GM12892 (cell line): ENCODE measurements around the gene DDX25.
"Not testable (repeated sequence)": the region's sequence is repeated elsewhere in the genome, so short reads cannot be mapped to it uniquely, and the experiment has no call there.

Source experiments
- DNase-seq: peaks from one replicate; pipeline ENCODE4 v3.0.0; 2011; ENCODE audit not compliant: insufficient read length
- FAIRE-seq: peaks from 2 replicates; lab custom pipeline; 2011; peaks lifted over from hg19 to GRCh38; lab: Jason Lieb, UNC
- POLR2A ChIP-seq: IDR thresholded peaks from 2 replicates; pipeline ENCODE4 v1.6.1; 2011; ENCODE audit warnings: low read depth, low read length, control low read depth
- POLR2AphosphoS5 ChIP-seq: IDR thresholded peaks from 2 replicates; pipeline ENCODE4 v1.6.1; 2011; ENCODE audit warnings: low read depth, low read length, control low read depth
- TAF1 ChIP-seq: IDR thresholded peaks from 2 replicates; pipeline ENCODE4 v1.6.1; 2011; ENCODE audit warnings: low read depth, mild to moderate bottlenecking, control low read depth, low read length, borderline replicate concordance

Gene DDX25

DNA sequence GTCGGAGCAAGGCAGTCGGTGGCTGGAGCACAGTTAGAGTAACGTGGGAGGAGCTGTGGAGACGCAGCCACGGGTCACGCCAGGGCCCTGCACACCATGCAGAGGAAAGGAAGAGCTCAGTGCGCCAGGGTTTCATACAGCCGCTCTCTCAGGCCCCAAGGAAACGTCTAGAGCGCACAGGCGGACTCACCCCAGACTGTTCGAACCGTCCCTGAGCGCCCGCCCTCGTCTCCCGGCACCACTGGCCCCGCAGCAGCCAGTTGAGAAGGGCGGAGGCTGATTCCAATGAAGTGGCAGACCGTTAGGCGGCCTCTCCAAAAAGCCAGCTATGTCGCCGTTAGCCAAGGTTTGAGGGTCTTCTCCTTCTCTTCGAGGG lies 17.3 kb upstream of the DDX25 start:
- TF ChIP-seq TAF1 (no peak), POLR2A (0 out of 2 replicates have a peak, but pooled peaks have one; percentile 34)
- DNase-seq (peak; percentile 39), FAIRE-seq (no peak)

- peak; percentile 100 for FAIRE-seq
- peak; percentile 90 for DNase-seq
- TF ChIP-seq POLR2AphosphoS5: peak; percentile 50; the same call in 1 of the 2 replicates
- TF ChIP-seq POLR2A: peak; percentile 75; the same call in 1 of the 2 replicates
- no peak; the same call in 1 of the 2 replicates for TF ChIP-seq TAF1
Measured at GRCh38 chr11:125887373-125888324, 16.7 kb upstream of the DDX25 start, which contains the start of gene HYLS1. TSS of gene HYLS1 (plus strand) at chr11:125887668. CDS start at chr11:125899369, 11,701 bp downstream.

DNA sequence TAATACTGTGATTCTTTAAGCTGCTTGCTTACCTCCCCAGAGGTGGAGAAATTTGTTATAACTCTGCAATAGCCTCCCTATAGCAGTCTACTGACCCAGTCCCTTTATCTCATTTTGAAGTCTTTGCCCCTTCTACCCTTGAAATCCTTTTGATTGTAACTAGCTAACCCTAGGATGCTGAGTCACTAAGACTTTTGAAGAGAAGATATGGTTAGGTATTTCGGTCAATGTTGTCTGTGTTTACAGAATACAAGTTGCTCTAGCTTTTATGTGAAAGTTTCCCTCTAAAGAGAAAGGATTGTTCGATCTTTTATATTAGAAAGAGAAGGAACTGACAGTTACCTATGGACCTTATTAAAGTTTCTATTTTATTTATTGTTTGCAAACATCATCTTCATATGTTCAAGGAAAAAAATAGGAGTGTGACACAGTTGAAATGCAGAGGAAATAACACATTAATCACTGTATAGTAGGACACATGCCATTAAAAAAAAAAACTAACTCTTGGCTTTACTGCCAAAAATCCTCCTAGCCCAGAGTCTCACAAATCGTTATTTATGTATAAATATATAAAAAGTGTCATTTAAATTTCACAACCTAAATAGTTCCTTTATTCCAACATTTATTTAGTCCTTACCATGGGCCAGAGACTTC lies 13.7 kb upstream of the DDX25 start:
- FAIRE-seq (no peak), DNase-seq (no peak)
- TF ChIP-seq POLR2AphosphoS5 (no peak), TAF1 (no peak), POLR2A (no peak)

DNA sequence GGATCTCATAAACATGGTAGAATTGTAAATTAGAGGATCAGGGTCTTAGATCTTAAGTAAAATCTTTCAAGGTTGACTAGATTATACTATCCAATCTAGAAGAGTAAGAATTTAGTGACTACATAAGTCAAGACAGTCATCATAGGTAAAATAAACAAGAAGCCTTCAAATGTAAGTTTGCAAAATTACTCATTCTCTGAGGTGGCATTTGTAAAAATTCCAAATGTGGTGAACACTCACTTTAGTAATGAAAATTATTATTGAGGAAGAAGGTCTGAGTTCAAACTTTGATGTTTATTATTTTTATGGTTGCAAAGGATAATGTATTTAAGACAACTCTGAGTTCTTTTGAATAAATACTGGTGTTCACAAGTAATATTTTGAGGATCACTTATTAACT lies 12.2 kb upstream of the DDX25 start:
- no peak for FAIRE-seq
- no peak for TF ChIP-seq TAF1
- TF ChIP-seq POLR2AphosphoS5: no peak
- TF ChIP-seq POLR2A: no peak
- no peak for DNase-seq

DNA sequence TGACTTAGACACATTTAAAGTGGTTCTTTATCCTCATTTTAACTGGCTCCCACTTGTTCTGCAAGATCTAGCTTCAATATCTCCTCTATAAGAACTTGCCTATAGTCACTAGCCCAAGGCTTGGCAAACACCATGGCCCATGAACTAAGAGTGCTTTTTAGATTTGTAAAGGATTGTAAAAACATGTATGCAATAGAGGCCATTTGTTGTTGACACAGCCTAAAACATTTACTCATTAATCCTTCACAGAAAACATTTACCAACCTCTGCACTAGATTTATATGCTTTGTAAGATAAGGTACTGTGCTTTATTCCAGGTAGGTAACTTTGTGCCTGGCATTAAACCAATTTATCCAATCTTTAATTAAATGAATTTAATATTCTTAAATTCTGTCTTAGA lies 11.3 kb upstream of the DDX25 start:
- DNase-seq (no peak), FAIRE-seq (no peak)
- TF ChIP-seq POLR2AphosphoS5: no peak
- TF ChIP-seq TAF1: no peak
- no peak for TF ChIP-seq POLR2A

DNA sequence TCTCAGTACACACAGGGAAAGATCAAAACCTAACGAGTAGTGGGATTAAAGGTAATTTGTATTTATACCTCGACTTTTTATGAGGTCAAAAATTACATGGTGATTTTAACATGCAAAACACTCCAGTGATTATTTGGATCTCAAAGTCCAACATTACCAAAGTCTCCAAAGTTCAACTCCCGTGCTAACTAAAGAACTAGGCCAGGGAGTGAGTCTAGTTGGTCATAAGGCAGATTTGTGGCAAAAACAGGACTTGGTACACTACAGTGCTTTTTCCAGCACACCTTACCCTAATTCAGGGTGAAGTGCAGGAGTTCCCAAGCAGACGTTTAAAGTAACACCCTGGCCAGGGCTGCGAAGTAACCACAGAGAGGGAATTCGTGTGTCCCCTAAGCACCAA lies 2.4 kb upstream of the DDX25 start:
- no peak for TF ChIP-seq TAF1
- TF ChIP-seq POLR2A: no peak
- no peak for TF ChIP-seq POLR2AphosphoS5
- FAIRE-seq (no peak), DNase-seq (no peak)

- no peak for TF ChIP-seq POLR2A
- DNase-seq: no peak
- FAIRE-seq: no peak
Measured at GRCh38 chr11:125902277-125902926, 1.9 kb upstream of the DDX25 start.

- DNase-seq: peak; percentile 71
- TF ChIP-seq POLR2A: peak; percentile 82
- TF ChIP-seq TAF1: peak; percentile 55; the same call in 1 of the 2 replicates
- TF ChIP-seq POLR2AphosphoS5: peak; percentile 77
- FAIRE-seq: peak; percentile 97
Measured at GRCh38 chr11:125902927-125903710, 1.2 kb upstream of the DDX25 start, which contains the start of gene PUS3. TSS of gene PUS3 (minus strand) at chr11:125903206. CDS start at chr11:125896284, 6,922 bp downstream.

DNA sequence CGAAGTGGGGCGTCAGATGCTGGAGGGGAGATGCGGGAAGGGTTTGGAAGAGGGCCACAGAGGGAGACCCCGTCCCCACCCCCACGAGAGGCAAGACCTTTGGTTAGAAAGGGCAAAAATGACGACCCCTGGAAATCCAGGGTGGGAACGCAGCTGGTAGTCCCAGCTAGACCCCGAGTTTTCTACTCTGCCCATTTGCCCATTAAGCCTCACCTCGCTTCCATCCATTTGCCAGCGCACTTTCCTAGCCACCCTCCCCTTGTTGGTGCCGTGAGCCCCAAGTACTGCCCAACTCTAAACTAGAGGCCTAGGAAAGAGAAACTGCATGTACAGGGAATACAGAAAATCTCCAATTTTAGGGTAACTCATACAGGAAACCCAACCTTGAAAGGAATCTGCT lies 370 bp downstream of the DDX25 start:
- DNase-seq (no peak), FAIRE-seq (no peak)
- TF ChIP-seq POLR2AphosphoS5: no peak
- no peak for TF ChIP-seq TAF1
- TF ChIP-seq POLR2A: no peak

GRCh38 chr11:125910226-125910849 lies 6.0 kb downstream of the DDX25 start:
- TF ChIP-seq POLR2AphosphoS5 (no peak), POLR2A (no peak), TAF1 (no peak)
- DNase-seq (no peak), FAIRE-seq (no peak)

- not testable (repeated sequence) for FAIRE-seq, DNase-seq
Measured at GRCh38 chr11:125914601-125915000, 10.3 kb downstream of the DDX25 start.
